Adipocyte (in vitro differentiated cells): ENCODE data around the gene CCDC60.
"Not testable (repeated sequence)": the region's sequence is repeated elsewhere in the genome, so short reads cannot be mapped to it uniquely, and the experiment has no call there.

ENCODE experiments used
- DNase-seq: peaks from one replicate; pipeline ENCODE4 v3.0.0-alpha.2; 2015; ENCODE audit warnings: low read depth
- H3K27me3 ChIP-seq: replicated peaks from 2 replicates; pipeline ENCODE4 v1.7.0; 2013; ENCODE audit warnings: mild to moderate bottlenecking, low read length, moderate library complexity; ENCODE audit not compliant: control insufficient read depth, insufficient read depth
- H3K36me3 ChIP-seq: 2 replicates; pipeline ENCODE4 v1.7.0; 2013; ENCODE audit warnings: low read length, mild to moderate bottlenecking, moderate library complexity; ENCODE audit not compliant: control insufficient read depth, insufficient read depth, severe bottlenecking
- H3K4me1 ChIP-seq: 2 replicates; pipeline ENCODE4 v1.7.0; 2013; ENCODE audit warnings: mild to moderate bottlenecking, low read length, moderate library complexity; ENCODE audit not compliant: control insufficient read depth, insufficient read depth
- H3K4me3 ChIP-seq: 2 replicates; pipeline ENCODE4 v1.7.0; 2013; ENCODE audit warnings: mild to moderate bottlenecking, low read length, moderate library complexity
- H3K9ac ChIP-seq: 2 replicates; pipeline ENCODE4 v1.7.0; 2013; ENCODE audit warnings: mild to moderate bottlenecking, low read length, moderate library complexity
- H3K9me3 ChIP-seq: 2 replicates; pipeline ENCODE4 v1.7.0; 2013; ENCODE audit warnings: mild to moderate bottlenecking, low read length, moderate library complexity; ENCODE audit not compliant: control insufficient read depth

The CCDC60 gene

GRCh38 chr12:119341020-119341419, 6.5 kb downstream of the CCDC60 start:
- H3K9ac ChIP-seq = no peak overlapping the region
- H3K4me1 ChIP-seq = no peaks in the 10 kb centered on the region
- H3K27me3 ChIP-seq = peaks cover 7% of the 10 kb centered on the region
- H3K4me3 ChIP-seq = no peak overlapping the region
- H3K9me3 ChIP-seq = peaks cover 4% of the 10 kb centered on the region
- no peak for DNase-seq
- no peaks in the 10 kb centered on the region for H3K36me3 ChIP-seq

GRCh38 chr12:119341988-119342387, 7.5 kb downstream of the CCDC60 start:
- Histone ChIP-seq H3K36me3 (no peaks in the 10 kb centered on the region), H3K4me3 (no peak overlapping the region), H3K9ac (no peak overlapping the region), H3K9me3 (no peaks in the 10 kb centered on the region), H3K4me1 (no peaks in the 10 kb centered on the region), H3K27me3 (peaks cover 7% of the 10 kb centered on the region)
- no peak for DNase-seq

GRCh38 chr12:119343130-119343529, 8.6 kb downstream of the CCDC60 start:
- no peaks in the 10 kb centered on the region for H3K4me1 ChIP-seq
- DNase-seq = no peak
- H3K36me3 ChIP-seq = no peaks in the 10 kb centered on the region
- peaks cover 4% of the 10 kb centered on the region for H3K27me3 ChIP-seq
- no peak overlapping the region for H3K9ac ChIP-seq
- H3K9me3 ChIP-seq = no peaks in the 10 kb centered on the region
- H3K4me3 ChIP-seq = no peak overlapping the region

- Histone ChIP-seq H3K4me1 (no peaks in the 10 kb centered on the region), H3K36me3 (no peaks in the 10 kb centered on the region), H3K9me3 (peaks cover 9% of the 10 kb centered on the region), H3K4me3 (no peak overlapping the region), H3K9ac (no peak overlapping the region), H3K27me3 (no peaks in the 10 kb centered on the region)
- no peak for DNase-seq
Measured at GRCh38 chr12:119354172-119354571, 19.6 kb downstream of the CCDC60 start.

GRCh38 chr12:119360366-119360765, 25.8 kb downstream of the CCDC60 start:
- not testable (repeated sequence) for H3K27me3 ChIP-seq

GRCh38 chr12:119363037-119363436, 28.5 kb downstream of the CCDC60 start:
- no peak for DNase-seq
- Histone ChIP-seq H3K27me3 (no peaks in the 10 kb centered on the region), H3K9ac (no peak overlapping the region)

More at GRCh38 chr12:119360366-119360765, 25.8 kb downstream of the CCDC60 start:
- not testable (repeated sequence) for H3K4me1 ChIP-seq, H3K36me3 ChIP-seq, H3K9me3 ChIP-seq, DNase-seq, H3K4me3 ChIP-seq, H3K9ac ChIP-seq

GRCh38 chr12:119363490-119363889, 29.0 kb downstream of the CCDC60 start:
- H3K9ac ChIP-seq = no peak overlapping the region
- H3K9me3 ChIP-seq = no peaks in the 10 kb centered on the region
- H3K36me3 ChIP-seq = no peaks in the 10 kb centered on the region
- H3K4me1 ChIP-seq = no peaks in the 10 kb centered on the region
- H3K27me3 ChIP-seq = no peaks in the 10 kb centered on the region
- no peak for DNase-seq
- no peak overlapping the region for H3K4me3 ChIP-seq

More at GRCh38 chr12:119363037-119363436, 28.5 kb downstream of the CCDC60 start:
- H3K4me1 ChIP-seq = no peaks in the 10 kb centered on the region
- no peak overlapping the region for H3K4me3 ChIP-seq
- H3K9me3 ChIP-seq = no peaks in the 10 kb centered on the region
- H3K36me3 ChIP-seq = no peaks in the 10 kb centered on the region

GRCh38 chr12:119365451-119365850, 30.9 kb downstream of the CCDC60 start:
- H3K9ac ChIP-seq = no peak overlapping the region
- H3K4me3 ChIP-seq = no peak overlapping the region
- peaks cover 2% of the 10 kb centered on the region for H3K27me3 ChIP-seq
- no peaks in the 10 kb centered on the region for H3K4me1 ChIP-seq
- no peaks in the 10 kb centered on the region for H3K9me3 ChIP-seq
- no peaks in the 10 kb centered on the region for H3K36me3 ChIP-seq
- no peak for DNase-seq

GRCh38 chr12:119366007-119366406, 31.5 kb downstream of the CCDC60 start:
- DNase-seq = no peak
- Histone ChIP-seq H3K4me3 (no peak overlapping the region), H3K36me3 (no peaks in the 10 kb centered on the region), H3K27me3 (peaks cover 3% of the 10 kb centered on the region), H3K4me1 (no peaks in the 10 kb centered on the region), H3K9ac (no peak overlapping the region), H3K9me3 (no peaks in the 10 kb centered on the region)

- H3K9me3 ChIP-seq = no peaks in the 10 kb centered on the region
- no peaks in the 10 kb centered on the region for H3K36me3 ChIP-seq
- H3K27me3 ChIP-seq = peaks cover 7% of the 10 kb centered on the region
- no peak for DNase-seq
- H3K4me1 ChIP-seq = no peaks in the 10 kb centered on the region
- H3K4me3 ChIP-seq = no peak overlapping the region
- H3K9ac ChIP-seq = no peak overlapping the region
Measured at GRCh38 chr12:119369161-119369560, 34.6 kb downstream of the CCDC60 start.

- H3K9me3 ChIP-seq = no peaks in the 10 kb centered on the region
- DNase-seq = no peak
- no peak overlapping the region for H3K4me3 ChIP-seq
- H3K9ac ChIP-seq = no peak overlapping the region
- no peaks in the 10 kb centered on the region for H3K36me3 ChIP-seq
- no peaks in the 10 kb centered on the region for H3K4me1 ChIP-seq
- peaks cover 7% of the 10 kb centered on the region for H3K27me3 ChIP-seq
Measured at GRCh38 chr12:119369907-119370546, 35.5 kb downstream of the CCDC60 start.

- Histone ChIP-seq H3K4me1 (no peaks in the 10 kb centered on the region), H3K36me3 (no peaks in the 10 kb centered on the region), H3K4me3 (no peak overlapping the region), H3K27me3 (peaks cover 7% of the 10 kb centered on the region), H3K9me3 (no peaks in the 10 kb centered on the region), H3K9ac (no peak overlapping the region)
- DNase-seq = no peak
Measured at GRCh38 chr12:119372540-119372939, 38.0 kb downstream of the CCDC60 start.
